DOHH2 (cell line): ENCODE measurements around the gene LIX1L.

ENCODE experiments used
- H3F3A ChIP-seq: fragments of 200-600 bp; sonication (generic), shearing (Covaris generic); 2 replicates; pipeline ENCODE4 v1.6.0; 2016; ENCODE audit warnings: antibody characterized with exemption, mild to moderate bottlenecking; ENCODE audit not compliant: control insufficient read depth, insufficient read depth
- H3K27ac ChIP-seq: fragments of 200-600 bp; sonication (generic); 2 replicates; pipeline ENCODE4 v1.5.1; 2014; ENCODE audit warnings: low read depth, mild to moderate bottlenecking, low read length, moderate library complexity
- H3K27me3 ChIP-seq: fragments of 200-600 bp; sonication (generic); 2 replicates; pipeline ENCODE4 v1.6.1; 2014; ENCODE audit warnings: mild to moderate bottlenecking, low read length, mixed read lengths; ENCODE audit not compliant: control insufficient read depth
- H3K36me3 ChIP-seq: fragments of 200-600 bp; sonication (generic); 2 replicates; pipeline ENCODE4 v1.6.1; 2014; ENCODE audit warnings: mild to moderate bottlenecking, low read length, moderate library complexity, mixed read lengths; ENCODE audit not compliant: control insufficient read depth
- H3K4me1 ChIP-seq: fragments of 200-600 bp; sonication (generic); 2 replicates; pipeline ENCODE4 v1.6.1; 2014; ENCODE audit warnings: mild to moderate bottlenecking, low read length, mixed read lengths; ENCODE audit not compliant: control insufficient read depth
- H3K4me2 ChIP-seq: fragments of 200-600 bp; sonication (generic); 2 replicates; pipeline ENCODE4 v1.6.0; 2014; ENCODE audit warnings: mild to moderate bottlenecking, low read length, moderate library complexity
- H3K4me3 ChIP-seq: fragments of 200-600 bp; sonication (generic); 2 replicates; pipeline ENCODE4 v1.5.1; 2014; ENCODE audit warnings: mild to moderate bottlenecking, low read length, mixed read lengths
- H3K79me2 ChIP-seq: fragments of 200-600 bp; sonication (generic); 2 replicates; pipeline ENCODE4 v1.6.1; 2014; ENCODE audit warnings: mild to moderate bottlenecking, low read length, mixed read lengths; ENCODE audit not compliant: control insufficient read depth
- H3K9me2 ChIP-seq: fragments of 200-600 bp; sonication (generic); replicated peaks from 2 replicates; pipeline ENCODE4 v1.6.1; 2014; ENCODE audit warnings: mild to moderate bottlenecking, low read length, mixed read lengths; ENCODE audit not compliant: control insufficient read depth
- H3K9me3 ChIP-seq: fragments of 200-600 bp; sonication (generic); 2 replicates; pipeline ENCODE4 v1.6.1; 2014; ENCODE audit warnings: antibody characterized with exemption, low read length, mixed read lengths; ENCODE audit not compliant: control insufficient read depth, insufficient read depth
- H4K20me1 ChIP-seq: fragments of 200-600 bp; sonication (generic); 2 replicates; pipeline ENCODE4 v1.6.0; 2014; ENCODE audit warnings: low read depth, mild to moderate bottlenecking, antibody characterized with exemption, low read length, moderate library complexity; ENCODE audit not compliant: control insufficient read depth, insufficient read depth
- EZH2phosphoT487 ChIP-seq: fragments of 200-600 bp; sonication (generic); IDR thresholded peaks from 2 replicates; pipeline ENCODE4 v1.6.1; 2017; ENCODE audit warnings: borderline replicate concordance, mild to moderate bottlenecking, antibody characterized with exemption, low read length, moderate library complexity, mixed read lengths
- TF ChIP-seq, protein P1 (sequence below): fragments of 200-600 bp; sonication (generic); IDR thresholded peaks from one replicate; pipeline ENCODE4 v1.5.1; 2014; ENCODE audit warnings: antibody characterized with exemption, mild to moderate bottlenecking, low read depth, low read length; ENCODE audit not compliant: poor library complexity, severe bottlenecking

The LIX1L gene

DNA sequence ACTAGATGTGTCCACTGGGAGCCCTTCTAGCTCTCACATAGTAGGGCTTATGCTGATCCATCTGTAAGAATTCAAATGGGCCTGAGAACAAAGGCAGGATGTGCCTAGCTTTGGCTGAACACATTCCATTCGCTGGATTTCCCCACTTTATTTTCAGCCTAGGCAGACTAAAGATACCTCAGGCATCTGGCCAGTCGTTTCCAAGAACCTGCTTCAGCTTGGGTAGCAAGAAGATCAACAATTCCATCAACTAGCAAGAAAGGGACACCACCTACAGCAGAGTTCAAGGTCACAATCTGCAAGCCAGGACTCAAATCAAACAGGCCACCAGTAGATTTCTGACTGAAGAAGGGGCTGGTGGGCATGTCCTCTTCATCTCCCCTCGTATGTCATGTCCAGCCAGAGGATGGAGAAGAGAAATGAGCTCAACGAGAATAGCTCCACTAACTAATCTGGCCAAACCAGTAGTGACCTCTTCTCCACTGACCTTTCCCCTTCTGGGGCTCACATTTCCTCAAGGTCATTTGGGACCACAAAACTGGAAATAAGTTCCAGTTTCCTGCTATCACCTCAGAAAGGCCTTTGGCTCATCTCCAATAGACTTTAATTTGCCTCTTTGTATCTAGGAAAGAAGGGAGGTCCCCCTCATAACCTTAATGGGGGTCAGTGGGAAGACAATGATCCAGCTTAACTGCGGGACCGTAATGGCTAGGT is 24.4 kb upstream of the LIX1L start:
- TF ChIP-seq, protein P1, sequence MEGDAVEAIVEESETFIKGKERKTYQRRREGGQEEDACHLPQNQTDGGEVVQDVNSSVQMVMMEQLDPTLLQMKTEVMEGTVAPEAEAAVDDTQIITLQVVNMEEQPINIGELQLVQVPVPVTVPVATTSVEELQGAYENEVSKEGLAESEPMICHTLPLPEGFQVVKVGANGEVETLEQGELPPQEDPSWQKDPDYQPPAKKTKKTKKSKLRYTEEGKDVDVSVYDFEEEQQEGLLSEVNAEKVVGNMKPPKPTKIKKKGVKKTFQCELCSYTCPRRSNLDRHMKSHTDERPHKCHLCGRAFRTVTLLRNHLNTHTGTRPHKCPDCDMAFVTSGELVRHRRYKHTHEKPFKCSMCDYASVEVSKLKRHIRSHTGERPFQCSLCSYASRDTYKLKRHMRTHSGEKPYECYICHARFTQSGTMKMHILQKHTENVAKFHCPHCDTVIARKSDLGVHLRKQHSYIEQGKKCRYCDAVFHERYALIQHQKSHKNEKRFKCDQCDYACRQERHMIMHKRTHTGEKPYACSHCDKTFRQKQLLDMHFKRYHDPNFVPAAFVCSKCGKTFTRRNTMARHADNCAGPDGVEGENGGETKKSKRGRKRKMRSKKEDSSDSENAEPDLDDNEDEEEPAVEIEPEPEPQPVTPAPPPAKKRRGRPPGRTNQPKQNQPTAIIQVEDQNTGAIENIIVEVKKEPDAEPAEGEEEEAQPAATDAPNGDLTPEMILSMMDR = no peak
- TF ChIP-seq EZH2phosphoT487 = no peak
- no peaks in the 10 kb centered on the region for H3K9me3 ChIP-seq
- no peak overlapping the region for H3K27ac ChIP-seq
- H3K4me3 ChIP-seq = no peak overlapping the region
- H3F3A ChIP-seq = peaks cover 28% of the 10 kb centered on the region
- no peaks in the 10 kb centered on the region for H3K9me2 ChIP-seq
- H3K4me1 ChIP-seq = peaks cover 72% of the 10 kb centered on the region
- no peaks in the 10 kb centered on the region for H3K79me2 ChIP-seq
- no peaks in the 10 kb centered on the region for H3K27me3 ChIP-seq
- no peak overlapping the region for H3K4me2 ChIP-seq
- peaks cover 19% of the 10 kb centered on the region for H3K36me3 ChIP-seq
- no peaks in the 10 kb centered on the region for H4K20me1 ChIP-seq

DNA sequence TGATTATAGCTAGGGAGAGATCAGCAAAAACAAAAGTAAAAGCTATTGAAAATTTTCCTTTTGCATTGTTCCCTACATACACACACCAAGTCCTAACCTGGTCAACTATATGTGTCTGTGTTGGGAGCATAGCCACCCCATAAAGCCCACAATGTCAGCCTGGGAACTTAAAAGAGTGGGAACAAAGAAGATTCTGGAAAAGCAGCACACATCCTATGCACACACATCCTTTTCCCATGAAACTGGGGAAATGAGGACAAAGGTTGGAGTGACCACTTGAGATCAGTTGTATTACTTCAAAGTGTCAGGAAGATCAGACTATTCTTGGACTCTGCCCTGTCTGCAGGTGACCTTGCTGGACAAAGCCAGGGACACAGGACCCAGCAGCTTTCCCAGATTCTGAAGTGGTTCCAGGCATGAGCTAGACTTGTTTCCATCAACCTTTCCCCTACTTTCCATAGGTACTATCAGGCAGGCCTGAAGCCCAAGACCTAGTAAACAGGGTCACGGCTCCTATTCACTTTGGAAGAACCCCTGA is 22.7 kb upstream of the LIX1L start:
- Histone ChIP-seq H3K79me2 (no peaks in the 10 kb centered on the region), H3K4me2 (peak overlapping the region; percentile 79), H3F3A (peaks cover 26% of the 10 kb centered on the region), H3K9me2 (no peaks in the 10 kb centered on the region), H3K27ac (peak overlapping the region; percentile 93), H3K4me1 (peaks cover 73% of the 10 kb centered on the region), H3K4me3 (peak overlapping the region; percentile 65), H3K36me3 (peaks cover 19% of the 10 kb centered on the region), H3K27me3 (no peaks in the 10 kb centered on the region), H4K20me1 (no peaks in the 10 kb centered on the region), H3K9me3 (no peaks in the 10 kb centered on the region)
- TF ChIP-seq, protein P1 = no peak
- TF ChIP-seq EZH2phosphoT487 = no peak

- TF ChIP-seq, protein P1 = no peak
- no peak for TF ChIP-seq EZH2phosphoT487
- Histone ChIP-seq H3K9me2 (no peaks in the 10 kb centered on the region), H3F3A (peaks cover 26% of the 10 kb centered on the region), H3K4me2 (peak overlapping the region; percentile 79), H3K9me3 (no peaks in the 10 kb centered on the region), H3K79me2 (no peaks in the 10 kb centered on the region), H3K27me3 (no peaks in the 10 kb centered on the region), H3K27ac (peak overlapping the region; percentile 93), H4K20me1 (no peaks in the 10 kb centered on the region), H3K4me1 (peaks cover 67% of the 10 kb centered on the region), H3K36me3 (peaks cover 19% of the 10 kb centered on the region), H3K4me3 (peak overlapping the region; percentile 65)
Observed at GRCh38 chr1:145979746-145980456, 22.1 kb upstream of the LIX1L start.
